Measurements from ENCODE around the gene VPS51. TPM values are rescaled to one million over a fixed set of nuclear protein-coding genes. Genes with fewer than 3 reads are reported as not detected.

Gene VPS51
- total RNA-seq, 1 experiment from 2014 or later = 123 TPM

GRCh38 chr11:65058419-65059054 lies 37.5 kb upstream of the VPS51 start, which contains the start of gene NAALADL1 (continued):
- TF ChIP-seq USF1 (CRISPR knock-in tag; IDR thresholded peaks at IDR 0.05) = no peak
- TF ChIP-seq ZBTB21 (CRISPR knock-in tag; IDR thresholded peaks at IDR 0.05; ENCODE audit: borderline replicate concordance) = no peak

DNA sequence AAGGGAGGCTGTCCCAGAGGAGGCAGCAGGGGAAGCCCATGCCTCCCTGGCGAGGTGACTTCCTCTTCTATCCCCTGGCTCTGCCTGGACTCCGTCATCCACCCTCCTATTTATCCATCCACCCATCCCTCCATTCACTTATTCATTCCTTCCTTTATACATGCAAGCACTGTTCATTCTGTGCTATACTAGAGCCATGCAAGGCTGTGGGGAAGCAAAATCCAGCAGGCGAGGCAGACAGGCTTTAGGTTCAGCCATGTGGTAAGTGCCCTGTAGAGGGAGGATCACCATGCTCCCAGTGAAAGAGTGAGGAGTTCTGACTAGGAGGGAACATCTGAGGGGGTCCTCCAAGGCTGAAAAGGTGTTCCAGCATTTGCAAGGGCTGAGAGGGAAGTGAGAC lies 36.5 kb upstream of the VPS51 start:
- DNase-seq (ENCODE audit: low spot score) = no peak
- ATAC-seq = no peak
- H3K27me3 Mint-ChIP-seq (ENCODE audit: low read depth) = no peaks in the 10 kb centered on the region; the same call in 1 of the 2 replicates
- CTCF ChIA-PET = interaction anchor here (1.2 kb wide), 1 partner anchor 45 kb away, joined by 5 read pairs; the partner anchor contains the start of gene ARL2
- H3K4me1 Mint-ChIP-seq = peaks cover 2% of the 10 kb centered on the region
- H3K4me3 Mint-ChIP-seq = no peak overlapping the region
- POLR2A ChIA-PET = interaction anchor here (0.7 kb wide), 1 partner anchor 15 kb away, joined by 3 read pairs; no protein-coding TSS in a partner anchor
- no peaks in the 10 kb centered on the region for H3K36me3 Mint-ChIP-seq
- no peaks in the 10 kb centered on the region for H3K9me3 Mint-ChIP-seq
- TF ChIP-seq RORB (CRISPR knock-in tag; IDR thresholded peaks at IDR 0.05) = no peak
- TF ChIP-seq, protein P1, sequence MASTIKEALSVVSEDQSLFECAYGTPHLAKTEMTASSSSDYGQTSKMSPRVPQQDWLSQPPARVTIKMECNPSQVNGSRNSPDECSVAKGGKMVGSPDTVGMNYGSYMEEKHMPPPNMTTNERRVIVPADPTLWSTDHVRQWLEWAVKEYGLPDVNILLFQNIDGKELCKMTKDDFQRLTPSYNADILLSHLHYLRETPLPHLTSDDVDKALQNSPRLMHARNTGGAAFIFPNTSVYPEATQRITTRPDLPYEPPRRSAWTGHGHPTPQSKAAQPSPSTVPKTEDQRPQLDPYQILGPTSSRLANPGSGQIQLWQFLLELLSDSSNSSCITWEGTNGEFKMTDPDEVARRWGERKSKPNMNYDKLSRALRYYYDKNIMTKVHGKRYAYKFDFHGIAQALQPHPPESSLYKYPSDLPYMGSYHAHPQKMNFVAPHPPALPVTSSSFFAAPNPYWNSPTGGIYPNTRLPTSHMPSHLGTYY (CRISPR knock-in tag; IDR thresholded peaks at IDR 0.05) = no peak
- TF ChIP-seq ZNF671 (CRISPR knock-in tag; IDR thresholded peaks at IDR 0.05) = no peak
- no peak for TF ChIP-seq TEAD1 (CRISPR knock-in tag; IDR thresholded peaks at IDR 0.05)
- no peak for TF ChIP-seq NR2C2 (CRISPR knock-in tag; IDR thresholded peaks at IDR 0.05)
- TF ChIP-seq, protein P2, sequence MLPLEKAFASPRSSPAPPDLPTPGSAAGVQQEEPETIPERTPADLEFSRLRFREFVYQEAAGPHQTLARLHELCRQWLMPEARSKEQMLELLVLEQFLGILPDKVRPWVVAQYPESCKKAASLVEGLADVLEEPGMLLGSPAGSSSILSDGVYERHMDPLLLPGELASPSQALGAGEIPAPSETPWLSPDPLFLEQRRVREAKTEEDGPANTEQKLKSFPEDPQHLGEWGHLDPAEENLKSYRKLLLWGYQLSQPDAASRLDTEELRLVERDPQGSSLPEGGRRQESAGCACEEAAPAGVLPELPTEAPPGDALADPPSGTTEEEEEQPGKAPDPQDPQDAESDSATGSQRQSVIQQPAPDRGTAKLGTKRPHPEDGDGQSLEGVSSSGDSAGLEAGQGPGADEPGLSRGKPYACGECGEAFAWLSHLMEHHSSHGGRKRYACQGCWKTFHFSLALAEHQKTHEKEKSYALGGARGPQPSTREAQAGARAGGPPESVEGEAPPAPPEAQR (CRISPR knock-in tag; IDR thresholded peaks at IDR 0.05) = no peak
- TF ChIP-seq, protein P3, sequence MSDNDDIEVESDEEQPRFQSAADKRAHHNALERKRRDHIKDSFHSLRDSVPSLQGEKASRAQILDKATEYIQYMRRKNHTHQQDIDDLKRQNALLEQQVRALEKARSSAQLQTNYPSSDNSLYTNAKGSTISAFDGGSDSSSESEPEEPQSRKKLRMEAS (CRISPR knock-in tag; IDR thresholded peaks at IDR 0.05) = no peak
- H3K27ac Mint-ChIP-seq = no peak overlapping the region

GRCh38 chr11:65059959-65060824 lies 35.8 kb upstream of the VPS51 start:
- H3K4me1 Mint-ChIP-seq = peaks cover 2% of the 10 kb centered on the region
- H3K9me3 Mint-ChIP-seq = no peaks in the 10 kb centered on the region
- no peak for ATAC-seq
- no peak overlapping the region for H3K27ac Mint-ChIP-seq
- no peak overlapping the region for H3K4me3 Mint-ChIP-seq
- POLR2A ChIA-PET = no interaction called here
- H3K27me3 Mint-ChIP-seq (ENCODE audit: low read depth) = no peaks in the 10 kb centered on the region; the same call in 1 of the 2 replicates
- CTCF ChIA-PET = no interaction called here
- H3K36me3 Mint-ChIP-seq = no peaks in the 10 kb centered on the region
- DNase-seq (ENCODE audit: low spot score) = no peak
- no peak for TF ChIP-seq JUN (CRISPR knock-in tag; IDR thresholded peaks at IDR 0.05)
- TF ChIP-seq JAZF1 (CRISPR knock-in tag; IDR thresholded peaks at IDR 0.05) = no peak
- TF ChIP-seq, protein P4, sequence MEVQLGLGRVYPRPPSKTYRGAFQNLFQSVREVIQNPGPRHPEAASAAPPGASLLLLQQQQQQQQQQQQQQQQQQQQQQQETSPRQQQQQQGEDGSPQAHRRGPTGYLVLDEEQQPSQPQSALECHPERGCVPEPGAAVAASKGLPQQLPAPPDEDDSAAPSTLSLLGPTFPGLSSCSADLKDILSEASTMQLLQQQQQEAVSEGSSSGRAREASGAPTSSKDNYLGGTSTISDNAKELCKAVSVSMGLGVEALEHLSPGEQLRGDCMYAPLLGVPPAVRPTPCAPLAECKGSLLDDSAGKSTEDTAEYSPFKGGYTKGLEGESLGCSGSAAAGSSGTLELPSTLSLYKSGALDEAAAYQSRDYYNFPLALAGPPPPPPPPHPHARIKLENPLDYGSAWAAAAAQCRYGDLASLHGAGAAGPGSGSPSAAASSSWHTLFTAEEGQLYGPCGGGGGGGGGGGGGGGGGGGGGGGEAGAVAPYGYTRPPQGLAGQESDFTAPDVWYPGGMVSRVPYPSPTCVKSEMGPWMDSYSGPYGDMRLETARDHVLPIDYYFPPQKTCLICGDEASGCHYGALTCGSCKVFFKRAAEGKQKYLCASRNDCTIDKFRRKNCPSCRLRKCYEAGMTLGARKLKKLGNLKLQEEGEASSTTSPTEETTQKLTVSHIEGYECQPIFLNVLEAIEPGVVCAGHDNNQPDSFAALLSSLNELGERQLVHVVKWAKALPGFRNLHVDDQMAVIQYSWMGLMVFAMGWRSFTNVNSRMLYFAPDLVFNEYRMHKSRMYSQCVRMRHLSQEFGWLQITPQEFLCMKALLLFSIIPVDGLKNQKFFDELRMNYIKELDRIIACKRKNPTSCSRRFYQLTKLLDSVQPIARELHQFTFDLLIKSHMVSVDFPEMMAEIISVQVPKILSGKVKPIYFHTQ (CRISPR knock-in tag; IDR thresholded peaks at IDR 0.05) = no peak
- TF ChIP-seq, protein P5, sequence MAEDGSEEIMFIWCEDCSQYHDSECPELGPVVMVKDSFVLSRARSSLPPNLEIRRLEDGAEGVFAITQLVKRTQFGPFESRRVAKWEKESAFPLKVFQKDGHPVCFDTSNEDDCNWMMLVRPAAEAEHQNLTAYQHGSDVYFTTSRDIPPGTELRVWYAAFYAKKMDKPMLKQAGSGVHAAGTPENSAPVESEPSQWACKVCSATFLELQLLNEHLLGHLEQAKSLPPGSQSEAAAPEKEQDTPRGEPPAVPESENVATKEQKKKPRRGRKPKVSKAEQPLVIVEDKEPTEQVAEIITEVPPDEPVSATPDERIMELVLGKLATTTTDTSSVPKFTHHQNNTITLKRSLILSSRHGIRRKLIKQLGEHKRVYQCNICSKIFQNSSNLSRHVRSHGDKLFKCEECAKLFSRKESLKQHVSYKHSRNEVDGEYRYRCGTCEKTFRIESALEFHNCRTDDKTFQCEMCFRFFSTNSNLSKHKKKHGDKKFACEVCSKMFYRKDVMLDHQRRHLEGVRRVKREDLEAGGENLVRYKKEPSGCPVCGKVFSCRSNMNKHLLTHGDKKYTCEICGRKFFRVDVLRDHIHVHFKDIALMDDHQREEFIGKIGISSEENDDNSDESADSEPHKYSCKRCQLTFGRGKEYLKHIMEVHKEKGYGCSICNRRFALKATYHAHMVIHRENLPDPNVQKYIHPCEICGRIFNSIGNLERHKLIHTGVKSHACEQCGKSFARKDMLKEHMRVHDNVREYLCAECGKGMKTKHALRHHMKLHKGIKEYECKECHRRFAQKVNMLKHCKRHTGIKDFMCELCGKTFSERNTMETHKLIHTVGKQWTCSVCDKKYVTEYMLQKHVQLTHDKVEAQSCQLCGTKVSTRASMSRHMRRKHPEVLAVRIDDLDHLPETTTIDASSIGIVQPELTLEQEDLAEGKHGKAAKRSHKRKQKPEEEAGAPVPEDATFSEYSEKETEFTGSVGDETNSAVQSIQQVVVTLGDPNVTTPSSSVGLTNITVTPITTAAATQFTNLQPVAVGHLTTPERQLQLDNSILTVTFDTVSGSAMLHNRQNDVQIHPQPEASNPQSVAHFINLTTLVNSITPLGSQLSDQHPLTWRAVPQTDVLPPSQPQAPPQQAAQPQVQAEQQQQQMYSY (CRISPR knock-in tag; IDR thresholded peaks at IDR 0.05) = no peak
- no peak for TF ChIP-seq CREM (CRISPR knock-in tag; IDR thresholded peaks at IDR 0.05)
- no peak for TF ChIP-seq ZNF532 (CRISPR knock-in tag; IDR thresholded peaks at IDR 0.05; ENCODE audit: borderline replicate concordance)
- TF ChIP-seq OVOL2 (CRISPR knock-in tag; IDR thresholded peaks at IDR 0.05; ENCODE audit: borderline replicate concordance) = no peak
- no peak for TF ChIP-seq TEAD4 (CRISPR knock-in tag; IDR thresholded peaks at IDR 0.05)
